Umbilical cord (tissue), 2 donors: ENCODE results near the gene KLHDC2. TPM values are rescaled to one million over a fixed set of nuclear protein-coding genes. Genes with fewer than 3 reads are reported as not detected.
"Not testable (repeated sequence)": the region's sequence is repeated elsewhere in the genome, so short reads cannot be mapped to it uniquely, and the experiment has no call there.

Source experiments
- DNase-seq: peaks from one replicate; pipeline ENCODE4 v3.0.0-alpha.2; 2015; ENCODE audit warnings: low spot score
- total RNA-seq: library from RNA; depleted of rRNA; stranded (reverse); fragments of >200 nt; gene quantifications from one replicate; pipeline ENCODE4 v1.2.3, GENCODE V29; 2014; ENCODE audit warnings: low replicate concordance; ENCODE audit not compliant: insufficient read depth

Gene KLHDC2, protein sequence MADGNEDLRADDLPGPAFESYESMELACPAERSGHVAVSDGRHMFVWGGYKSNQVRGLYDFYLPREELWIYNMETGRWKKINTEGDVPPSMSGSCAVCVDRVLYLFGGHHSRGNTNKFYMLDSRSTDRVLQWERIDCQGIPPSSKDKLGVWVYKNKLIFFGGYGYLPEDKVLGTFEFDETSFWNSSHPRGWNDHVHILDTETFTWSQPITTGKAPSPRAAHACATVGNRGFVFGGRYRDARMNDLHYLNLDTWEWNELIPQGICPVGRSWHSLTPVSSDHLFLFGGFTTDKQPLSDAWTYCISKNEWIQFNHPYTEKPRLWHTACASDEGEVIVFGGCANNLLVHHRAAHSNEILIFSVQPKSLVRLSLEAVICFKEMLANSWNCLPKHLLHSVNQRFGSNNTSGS
- total RNA-seq, result 53.2 TPM

- DNase-seq, result peak; percentile 94
Observed at GRCh38 chr14:49767571-49768300, at the start of gene KLHDC2. Gene KLHDC2, plus strand, starts transcription at chr14:49768153. Its CDS starts 316 bp downstream, at chr14:49768469.

GRCh38 chr14:49720744-49721143 is 47.2 kb upstream of the KLHDC2 start:
- no peak for DNase-seq

GRCh38 chr14:49721733-49722435 is 46.1 kb upstream of the KLHDC2 start:
- not testable (repeated sequence) for DNase-seq

DNA sequence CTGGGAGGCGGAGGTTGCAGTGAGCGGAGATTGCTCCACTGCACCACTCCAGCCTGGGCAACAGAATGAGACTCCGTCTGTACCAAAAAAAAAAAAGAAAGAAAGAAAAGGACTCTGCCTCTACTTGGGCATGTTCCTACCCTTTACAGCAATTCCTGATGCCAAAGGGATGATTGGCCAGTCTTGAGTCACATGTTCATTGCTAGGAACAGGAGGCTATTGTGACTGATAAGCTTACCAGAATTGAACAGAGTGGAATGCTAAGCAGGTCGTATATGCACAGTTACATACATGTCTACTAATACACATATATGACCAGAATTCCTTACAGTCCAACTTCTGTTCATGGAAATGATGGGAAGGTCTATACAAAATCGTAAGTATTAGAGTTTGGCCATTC is 40.8 kb upstream of the KLHDC2 start:
- no peak for DNase-seq

- no peak for DNase-seq
Observed at GRCh38 chr14:49732896-49733295, 35.1 kb upstream of the KLHDC2 start.

DNA sequence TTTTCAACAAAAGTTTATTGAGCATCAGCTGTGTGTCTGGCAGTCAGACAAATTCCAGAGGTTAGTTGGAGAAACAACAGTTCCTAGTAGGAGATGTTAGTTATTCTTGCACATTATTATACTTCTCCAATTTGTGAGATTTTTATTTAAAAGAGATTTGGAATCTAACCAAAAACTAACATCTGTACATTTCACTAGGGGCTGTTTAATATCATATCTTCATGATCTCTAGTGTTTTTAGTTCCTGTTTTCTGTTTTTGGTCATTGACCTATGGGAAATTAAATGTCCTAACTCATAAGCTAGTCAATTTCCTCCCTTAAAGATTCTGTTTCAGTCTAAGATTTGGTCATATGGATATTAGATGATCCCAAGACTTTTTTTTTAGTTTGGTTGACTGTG is 34.1 kb upstream of the KLHDC2 start:
- DNase-seq, result no peak

GRCh38 chr14:49735669-49736068 is 32.3 kb upstream of the KLHDC2 start:
- DNase-seq, result not testable (repeated sequence)

DNA sequence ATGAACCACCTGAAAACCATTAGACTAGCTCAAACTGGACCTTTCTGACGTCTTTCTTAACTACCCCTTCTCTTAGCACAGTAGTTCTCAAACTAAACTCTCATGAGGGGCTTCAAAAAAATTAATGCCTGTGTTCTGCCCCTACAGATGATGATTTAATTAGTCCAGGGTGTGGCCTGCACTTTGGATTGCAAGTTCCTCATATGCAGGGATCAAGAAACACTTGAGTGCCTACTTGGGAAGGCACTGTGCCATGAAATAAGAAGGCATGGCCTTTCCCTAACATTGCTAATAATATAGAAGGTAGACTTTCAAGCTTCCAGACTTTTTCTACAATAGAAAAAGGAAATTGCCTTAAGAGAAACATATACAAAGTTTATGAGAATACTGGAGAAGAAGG is 22.8 kb upstream of the KLHDC2 start:
- no peak for DNase-seq

- DNase-seq, result not testable (repeated sequence)
Observed at GRCh38 chr14:49746476-49746875, 21.5 kb upstream of the KLHDC2 start.

DNA sequence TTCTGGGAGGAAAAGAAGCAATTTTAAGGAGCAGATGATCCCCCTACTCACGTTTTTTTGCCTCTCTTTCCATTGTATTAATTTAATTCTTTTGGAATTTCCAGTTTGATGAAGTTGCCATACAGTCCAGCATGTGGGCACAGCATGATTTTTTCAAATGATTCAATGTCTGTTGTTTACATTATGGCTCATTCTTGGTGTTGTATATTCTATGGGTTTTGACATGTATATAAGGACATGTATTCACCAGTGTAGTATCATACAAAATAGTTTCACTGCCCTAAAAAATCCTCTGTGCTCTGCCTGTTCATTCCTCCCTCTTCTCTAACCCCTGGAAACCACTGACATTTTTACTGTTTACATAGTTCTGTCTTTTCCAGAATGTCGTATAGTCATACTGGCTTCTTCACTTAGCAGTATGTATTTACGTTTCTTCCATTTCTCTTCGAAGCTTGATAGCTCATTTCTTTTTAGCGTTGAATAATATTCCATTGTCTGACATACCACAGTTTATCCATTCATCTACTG is 13.3 kb upstream of the KLHDC2 start:
- DNase-seq, result no peak

DNA sequence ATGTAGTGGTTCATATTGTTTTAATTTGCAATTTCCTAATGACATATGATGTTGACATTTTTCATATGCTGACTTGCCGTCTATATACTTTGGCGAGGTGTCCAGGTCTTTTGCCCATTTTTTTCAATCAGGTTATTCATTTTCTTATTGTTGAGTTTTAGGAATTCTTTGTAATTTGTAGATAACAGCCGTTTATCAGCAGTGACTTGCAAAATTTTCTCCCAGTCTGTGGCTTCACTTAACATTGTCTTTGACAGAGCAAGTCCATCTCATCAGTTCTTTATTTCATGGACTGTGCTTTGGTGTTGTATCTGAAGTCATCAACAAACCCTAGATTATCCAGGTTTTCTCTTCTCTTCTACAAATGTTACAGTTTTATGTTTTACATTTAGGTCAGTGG is 12.6 kb upstream of the KLHDC2 start:
- DNase-seq, result no peak

- no peak for DNase-seq
Observed at GRCh38 chr14:49761839-49762551, 6.0 kb upstream of the KLHDC2 start.

GRCh38 chr14:49766839-49767238 is 1.1 kb upstream of the KLHDC2 start:
- peak; percentile 32 for DNase-seq

DNA sequence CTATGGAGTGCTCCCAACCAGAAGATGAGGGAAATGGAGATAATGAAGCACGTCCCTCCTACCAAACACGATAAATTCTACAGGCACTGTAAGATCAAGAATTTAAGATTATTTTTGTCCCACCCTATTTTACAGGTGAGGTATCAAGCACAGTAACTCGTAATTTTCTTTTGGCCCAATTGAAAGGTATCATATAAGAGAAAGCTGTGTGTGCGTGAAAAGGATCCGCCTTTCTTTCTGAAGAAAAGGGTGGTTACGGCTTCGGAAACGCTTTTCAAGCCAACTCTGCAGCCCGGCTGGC is 733 bp upstream of the KLHDC2 start:
- no peak for DNase-seq

DNA sequence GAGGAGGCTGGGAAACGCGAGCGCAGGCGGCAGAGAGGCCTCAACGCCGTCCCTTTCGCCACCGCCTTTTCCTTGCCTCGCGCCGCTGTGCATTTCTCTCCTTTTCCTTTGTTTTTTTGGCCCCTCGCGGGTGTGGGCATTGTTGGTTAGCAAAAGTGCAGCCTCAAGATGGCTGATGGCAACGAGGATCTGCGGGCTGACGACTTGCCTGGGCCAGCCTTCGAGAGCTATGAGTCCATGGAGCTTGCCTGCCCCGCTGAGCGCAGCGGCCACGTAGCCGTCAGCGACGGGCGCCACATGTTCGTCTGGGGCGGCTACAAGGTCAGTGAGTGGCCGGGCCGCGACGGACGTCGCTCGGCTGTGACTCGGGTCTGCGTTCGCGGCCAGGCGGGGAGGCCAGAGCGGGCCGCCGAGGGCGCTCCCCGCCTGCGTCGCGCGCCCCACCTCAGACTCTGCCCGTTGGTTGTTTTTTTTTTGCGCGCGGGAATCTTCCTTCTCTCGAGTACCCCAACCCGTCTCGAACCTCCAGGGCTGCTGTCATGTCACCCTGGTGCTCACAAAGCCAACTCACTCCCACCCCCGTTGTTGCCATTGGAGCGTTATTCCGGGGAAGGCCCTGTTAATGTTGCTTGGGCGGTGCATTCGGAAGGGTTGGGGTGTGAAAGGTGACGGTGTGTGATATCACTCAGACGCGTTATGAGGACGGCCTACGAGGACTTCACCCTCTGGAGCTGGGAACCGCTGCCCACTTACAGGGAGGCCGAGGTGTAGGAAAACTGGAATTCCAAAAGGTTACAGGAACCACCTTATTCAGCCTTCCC is 558 bp downstream of the KLHDC2 start:
- DNase-seq, result peak; percentile 61

DNA sequence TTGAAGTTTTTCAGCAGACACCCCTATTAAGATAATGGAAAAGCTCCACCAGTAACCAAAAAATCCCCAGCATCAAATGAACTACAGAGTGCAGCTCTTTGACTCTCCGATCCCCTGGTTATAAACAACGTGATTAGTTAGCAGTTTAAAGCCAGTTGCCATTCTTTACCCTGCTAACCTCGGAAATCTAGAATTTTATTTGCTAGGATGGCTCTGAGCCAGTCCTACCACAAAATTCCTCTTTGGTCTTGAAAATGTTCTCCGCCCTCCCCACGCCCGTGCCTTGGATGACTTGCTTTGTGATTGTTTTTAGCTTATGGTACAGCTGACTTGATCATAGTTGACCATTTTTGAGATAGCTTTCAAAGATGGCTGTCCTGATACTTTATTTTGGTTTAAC is 1.2 kb downstream of the KLHDC2 start:
- DNase-seq, result peak; percentile 10

DNA sequence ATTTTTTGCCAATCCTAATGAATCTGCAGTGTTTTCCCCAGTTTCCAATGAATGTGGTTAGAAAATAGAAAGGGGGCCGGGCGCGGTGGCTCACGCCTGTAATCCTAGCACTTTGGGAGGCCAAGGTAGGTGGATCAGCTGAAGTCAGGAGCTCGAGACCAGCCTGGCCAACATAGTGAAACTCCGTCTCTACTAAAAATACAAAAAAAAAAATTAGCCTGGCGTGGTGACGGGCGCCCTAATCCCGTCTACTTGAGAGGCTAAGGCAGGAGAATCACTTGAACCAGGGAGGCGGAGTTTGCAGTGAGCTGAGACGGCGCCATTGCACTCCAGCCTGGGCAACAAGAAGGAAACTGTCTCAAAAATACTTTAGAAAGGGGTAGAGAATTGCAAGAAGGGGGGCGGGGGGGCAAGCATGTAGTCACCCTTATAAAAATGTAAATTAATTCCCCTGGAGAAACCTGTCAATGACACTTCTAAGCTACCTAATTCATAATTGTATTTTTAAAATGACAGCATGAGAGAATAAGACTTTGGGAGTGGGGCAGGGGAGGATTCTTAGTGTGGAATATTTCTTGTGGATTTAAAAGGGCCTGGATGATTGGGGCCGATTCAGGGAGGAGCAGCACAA is 1.7 kb downstream of the KLHDC2 start:
- DNase-seq, result no peak

GRCh38 chr14:49770212-49770817 is 2.4 kb downstream of the KLHDC2 start:
- no peak for DNase-seq

- DNase-seq, result not testable (repeated sequence)
Observed at GRCh38 chr14:49771691-49772090, 3.7 kb downstream of the KLHDC2 start.

DNA sequence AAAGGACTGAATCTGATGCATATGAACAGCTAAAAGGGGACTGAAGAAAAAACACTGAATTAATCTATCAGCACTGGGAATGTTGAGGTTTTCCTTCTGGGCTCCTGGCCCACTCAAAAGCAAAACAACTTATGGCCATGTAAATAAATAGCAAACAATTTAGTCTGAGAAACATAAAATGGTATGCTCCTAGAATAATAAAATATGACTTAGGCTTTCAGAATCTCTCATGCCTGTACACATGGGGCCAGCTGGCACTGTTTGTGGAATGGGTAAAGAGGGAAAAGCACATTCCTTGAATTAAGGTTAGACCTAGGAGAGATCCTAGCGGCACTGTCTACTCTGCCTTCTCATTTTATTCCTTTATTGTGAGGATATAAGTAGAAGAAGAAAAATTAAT is 6.2 kb downstream of the KLHDC2 start:
- no peak for DNase-seq
